Stimulated activated CD4-positive, alpha-beta T cell treated with anti-CD3 and anti-CD28 coated beads, Interleukin-1b, Interleukin-23, amount 100 ng/mL, for 4 hours (primary cell): ENCODE data around the gene CWC15.
"Not testable (repeated sequence)": the region's sequence is repeated elsewhere in the genome, so short reads cannot be mapped to it uniquely, and the experiment has no call there.

Experiments used
- DNase-seq, 2 donors: peaks; one replicate each; pipeline ENCODE4 v3.0.0-alpha.2; 2020; ENCODE audit warnings: low read depth in 2 of 2

CWC15 gene

GRCh38 chr11:94913718-94914394, 59.5 kb downstream of the CWC15 start:
- not testable (repeated sequence) for DNase-seq

GRCh38 chr11:94912806-94913205, 60.5 kb downstream of the CWC15 start:
- DNase-seq: no peak
